H1 (cell line): ENCODE results near the gene ARHGEF26. TPM values are rescaled to one million over a fixed set of nuclear protein-coding genes. Genes with fewer than 3 reads are reported as not detected.

Experiments used
- polyA plus RNA-seq, 7 experiments: library from polyadenylated mRNA; depleted of rRNA in 3 of 7; stranded (reverse) in 5 of 7; unstranded in 2 of 7; fragments of >200 nt in 5 of 7; fragments of 200-250 nt in 2 of 7; gene quantifications; 1 replicate in 5 of 7; 2 replicates in 1 of 7; 4 replicates in 1 of 7; pipeline versions ENCODE4 v1.2.1 to v1.2.3, GENCODE V29; 2011 to 2013; ENCODE audit warnings: missing spikeins in 2 of 7, mixed read lengths in 2 of 7
- total RNA-seq: library from RNA; stranded (reverse); fragmentation: NEBNext Ultra II Directional; extraction: Animal tissue kit (Norgen Biotek cat#: 25700); gene quantifications from 2 replicates; pipeline ENCODE4 v1.2.1, GENCODE V29; 2021

The ARHGEF26 gene
- total and polyA plus RNA-seq, 2 of the 8 experiments (the other 6 are each of a cell fraction or from before 2014, with no cell fraction given): 3.1 to 15.6 TPM

Other genes starting within 250 kb of the ARHGEF26 start
- 112 and 131 TPM in 2 replicates for gene DHX36, start 203.1 kb downstream of the ARHGEF26 start, total RNA-seq
- 24.0 and 44.9 TPM in 2 replicates for gene DHX36, start 203.1 kb downstream of the ARHGEF26 start, polyA plus RNA-seq (2011; rRNA removed)